Measurements from ENCODE around the gene UBE2G1. TPM values are rescaled to one million over a fixed set of nuclear protein-coding genes. Genes with fewer than 3 reads are reported as not detected.
A peak's percentile ranks its signal among the peaks of the same experiment; 100 is the strongest.

The UBE2G1 gene
- total and polyA plus RNA-seq, 9 donors: 54.4 to 73.9 (median 64.8) TPM

GRCh38 chr17:4340914-4341615, 25.4 kb downstream of the UBE2G1 start:
- Histone ChIP-seq H3K4me1 (ENCODE audit: control insufficient read depth, insufficient read depth, low read length) (peaks cover 23% of the 10 kb centered on the region), H3K27me3 (ENCODE audit: control insufficient read depth, insufficient read depth, low read length) (no peaks in the 10 kb centered on the region), H3K27ac (ENCODE audit: low read length) (peak overlapping the region; percentile 87), H3K4me3 (ENCODE audit: low read length) (peak overlapping the region; percentile 23), H3K9me3 (replicated peaks; ENCODE audit: control insufficient read depth, low read depth, low read length) (no peaks in the 10 kb centered on the region), H3K36me3 (ENCODE audit: control insufficient read depth, insufficient read depth, low read length) (no peaks in the 10 kb centered on the region)
- peak; percentile 60 for DNase-seq
- whole genome bisulfite sequencing (ENCODE audit: insufficient coverage): 73% methylated on average over 4 of the region's 5 CpGs

- peaks cover 8% of the 10 kb centered on the region for H3K4me1 ChIP-seq (ENCODE audit: control insufficient read depth, insufficient read depth, low read length)
- H3K4me3 ChIP-seq (ENCODE audit: low read length): no peak overlapping the region
- no peaks in the 10 kb centered on the region for H3K27me3 ChIP-seq (ENCODE audit: control insufficient read depth, insufficient read depth, low read length)
- DNase-seq: no peak
- WGBS (ENCODE audit: insufficient coverage): no CpG with 5 or more reads among the region's 5 CpGs
- no peaks in the 10 kb centered on the region for H3K36me3 ChIP-seq (ENCODE audit: control insufficient read depth, insufficient read depth, low read length)
- H3K27ac ChIP-seq (ENCODE audit: low read length): no peak overlapping the region
- no peaks in the 10 kb centered on the region for H3K9me3 ChIP-seq (replicated peaks; ENCODE audit: control insufficient read depth, low read depth, low read length)
These were observed 31.5 kb downstream of the UBE2G1 start for GRCh38 chr17:4334776-4335584.

- Histone ChIP-seq H3K4me3 (ENCODE audit: low read length) (no peak overlapping the region), H3K36me3 (ENCODE audit: control insufficient read depth, insufficient read depth, low read length) (no peaks in the 10 kb centered on the region), H3K4me1 (ENCODE audit: control insufficient read depth, insufficient read depth, low read length) (peaks cover 6% of the 10 kb centered on the region), H3K9me3 (replicated peaks; ENCODE audit: control insufficient read depth, low read depth, low read length) (no peaks in the 10 kb centered on the region), H3K27me3 (ENCODE audit: control insufficient read depth, insufficient read depth, low read length) (no peaks in the 10 kb centered on the region), H3K27ac (ENCODE audit: low read length) (no peak overlapping the region)
- DNase-seq: no peak
- WGBS (ENCODE audit: insufficient coverage): no CpG with 5 or more reads among the region's 6 CpGs
These were observed 32.1 kb downstream of the UBE2G1 start for GRCh38 chr17:4334332-4334731.

- WGBS (ENCODE audit: insufficient coverage): no CpG with 5 or more reads among the region's 9 CpGs
- Histone ChIP-seq H3K4me1 (ENCODE audit: control insufficient read depth, insufficient read depth, low read length) (peaks cover 6% of the 10 kb centered on the region), H3K27ac (ENCODE audit: low read length) (no peak overlapping the region)
These were observed 33.4 kb downstream of the UBE2G1 start for GRCh38 chr17:4333041-4333440.

GRCh38 chr17:4332296-4332970, 34.0 kb downstream of the UBE2G1 start:
- peaks cover 9% of the 10 kb centered on the region for H3K4me1 ChIP-seq (ENCODE audit: control insufficient read depth, insufficient read depth, low read length)
- H3K9me3 ChIP-seq (replicated peaks; ENCODE audit: control insufficient read depth, low read depth, low read length): no peaks in the 10 kb centered on the region
- peak overlapping the region; percentile 35 for H3K27ac ChIP-seq (ENCODE audit: low read length)
- no peaks in the 10 kb centered on the region for H3K36me3 ChIP-seq (ENCODE audit: control insufficient read depth, insufficient read depth, low read length)
- H3K27me3 ChIP-seq (ENCODE audit: control insufficient read depth, insufficient read depth, low read length): no peaks in the 10 kb centered on the region
- WGBS (ENCODE audit: insufficient coverage): 82% methylated on average over 6 of the region's 6 CpGs
- peak; percentile 16 for DNase-seq
- no peak overlapping the region for H3K4me3 ChIP-seq (ENCODE audit: low read length)

More at GRCh38 chr17:4333041-4333440, 33.4 kb downstream of the UBE2G1 start:
- no peak overlapping the region for H3K4me3 ChIP-seq (ENCODE audit: low read length)
- no peaks in the 10 kb centered on the region for H3K36me3 ChIP-seq (ENCODE audit: control insufficient read depth, insufficient read depth, low read length)
- no peak for DNase-seq
- H3K27me3 ChIP-seq (ENCODE audit: control insufficient read depth, insufficient read depth, low read length): no peaks in the 10 kb centered on the region
- no peaks in the 10 kb centered on the region for H3K9me3 ChIP-seq (replicated peaks; ENCODE audit: control insufficient read depth, low read depth, low read length)

GRCh38 chr17:4331614-4332013, 34.9 kb downstream of the UBE2G1 start:
- 38% methylated on average over 3 of the region's 7 CpGs for WGBS (ENCODE audit: insufficient coverage)
- peaks cover 12% of the 10 kb centered on the region for H3K4me1 ChIP-seq (ENCODE audit: control insufficient read depth, insufficient read depth, low read length)
- no peaks in the 10 kb centered on the region for H3K27me3 ChIP-seq (ENCODE audit: control insufficient read depth, insufficient read depth, low read length)
- no peak overlapping the region for H3K27ac ChIP-seq (ENCODE audit: low read length)
- H3K36me3 ChIP-seq (ENCODE audit: control insufficient read depth, insufficient read depth, low read length): no peaks in the 10 kb centered on the region
- peak; percentile 22 for DNase-seq
- no peak overlapping the region for H3K4me3 ChIP-seq (ENCODE audit: low read length)
- H3K9me3 ChIP-seq (replicated peaks; ENCODE audit: control insufficient read depth, low read depth, low read length): no peaks in the 10 kb centered on the region

- peaks cover 12% of the 10 kb centered on the region for H3K4me1 ChIP-seq (ENCODE audit: control insufficient read depth, insufficient read depth, low read length)
- no peaks in the 10 kb centered on the region for H3K27me3 ChIP-seq (ENCODE audit: control insufficient read depth, insufficient read depth, low read length)
- peaks cover 3% of the 10 kb centered on the region for H3K9me3 ChIP-seq (replicated peaks; ENCODE audit: control insufficient read depth, low read depth, low read length)
- peak; percentile 9 for DNase-seq
- H3K4me3 ChIP-seq (ENCODE audit: low read length): no peak overlapping the region
- WGBS (ENCODE audit: insufficient coverage): no CpG with 5 or more reads among the region's 7 CpGs
- H3K27ac ChIP-seq (ENCODE audit: low read length): no peak overlapping the region
- H3K36me3 ChIP-seq (ENCODE audit: control insufficient read depth, insufficient read depth, low read length): no peaks in the 10 kb centered on the region
These were observed 36.6 kb downstream of the UBE2G1 start for GRCh38 chr17:4329838-4330237.

GRCh38 chr17:4327606-4328005, 38.9 kb downstream of the UBE2G1 start:
- DNase-seq: peak; percentile 49
- 87% methylated on average over 5 of the region's 5 CpGs for WGBS (ENCODE audit: insufficient coverage)

GRCh38 chr17:4326608-4327007, 39.9 kb downstream of the UBE2G1 start:
- H3K27ac ChIP-seq (ENCODE audit: low read length): no peak overlapping the region

More at GRCh38 chr17:4327606-4328005, 38.9 kb downstream of the UBE2G1 start:
- no peak overlapping the region for H3K4me3 ChIP-seq (ENCODE audit: low read length)
- no peaks in the 10 kb centered on the region for H3K36me3 ChIP-seq (ENCODE audit: control insufficient read depth, insufficient read depth, low read length)
- H3K27ac ChIP-seq (ENCODE audit: low read length): peak overlapping the region; percentile 71
- H3K27me3 ChIP-seq (ENCODE audit: control insufficient read depth, insufficient read depth, low read length): no peaks in the 10 kb centered on the region
- peaks cover 11% of the 10 kb centered on the region for H3K4me1 ChIP-seq (ENCODE audit: control insufficient read depth, insufficient read depth, low read length)
- peaks cover 3% of the 10 kb centered on the region for H3K9me3 ChIP-seq (replicated peaks; ENCODE audit: control insufficient read depth, low read depth, low read length)

GRCh38 chr17:4326112-4326511, 40.4 kb downstream of the UBE2G1 start:
- DNase-seq: no peak
- Histone ChIP-seq H3K27ac (ENCODE audit: low read length) (no peak overlapping the region), H3K36me3 (ENCODE audit: control insufficient read depth, insufficient read depth, low read length) (no peaks in the 10 kb centered on the region), H3K9me3 (replicated peaks; ENCODE audit: control insufficient read depth, low read depth, low read length) (peaks cover 3% of the 10 kb centered on the region), H3K4me3 (ENCODE audit: low read length) (no peak overlapping the region), H3K27me3 (ENCODE audit: control insufficient read depth, insufficient read depth, low read length) (no peaks in the 10 kb centered on the region), H3K4me1 (ENCODE audit: control insufficient read depth, insufficient read depth, low read length) (peaks cover 6% of the 10 kb centered on the region)

More at GRCh38 chr17:4326608-4327007, 39.9 kb downstream of the UBE2G1 start:
- peaks cover 7% of the 10 kb centered on the region for H3K4me1 ChIP-seq (ENCODE audit: control insufficient read depth, insufficient read depth, low read length)
- WGBS (ENCODE audit: insufficient coverage): 89% methylated on average over 1 of the region's 2 CpGs
- no peak overlapping the region for H3K4me3 ChIP-seq (ENCODE audit: low read length)
- no peak for DNase-seq
- H3K27me3 ChIP-seq (ENCODE audit: control insufficient read depth, insufficient read depth, low read length): no peaks in the 10 kb centered on the region
- no peaks in the 10 kb centered on the region for H3K36me3 ChIP-seq (ENCODE audit: control insufficient read depth, insufficient read depth, low read length)
- H3K9me3 ChIP-seq (replicated peaks; ENCODE audit: control insufficient read depth, low read depth, low read length): peaks cover 3% of the 10 kb centered on the region
